ENCODE measurements around the gene UCP3. TPM values are rescaled to one million over a fixed set of nuclear protein-coding genes. Genes with fewer than 3 reads are reported as not detected.

Gene UCP3
- total and polyA plus RNA-seq, 7 donors: 0.23 to 2.8 (median 1.0) TPM; not detected in 1

Other genes with a start within 250 kb of the UCP3 start
- gene RAB6A, start 248.0 kb downstream of the UCP3 start, total RNA-seq: 100 to 1,000 TPM; 110 to 162 (median 140) TPM
- gene RAB6A, start 248.0 kb downstream of the UCP3 start, polyA plus RNA-seq: 100 to 1,000 TPM in 1 of 3 donors, 10 to 100 TPM in 2; 60.9 to 118 (median 92.5) TPM
- gene MRPL48, start 221.2 kb downstream of the UCP3 start, total RNA-seq: 10 to 100 TPM in 3 of 4 donors, 1 to 10 TPM in 1; 7.7 to 33.2 (median 19.8) TPM
- gene MRPL48, start 221.2 kb downstream of the UCP3 start, polyA plus RNA-seq: 10 to 100 TPM; 31.3 to 82.3 (median 60.7) TPM
- 10 to 100 TPM; 64.3 to 87.4 (median 75.8) TPM for gene COA4, start 132.2 kb downstream of the UCP3 start, total RNA-seq
- 100 to 1,000 TPM; 114 to 117 (median 117) TPM for gene COA4, start 132.2 kb downstream of the UCP3 start, polyA plus RNA-seq
- 10 to 100 TPM; 16.7 to 20.7 (median 19.6) TPM for gene PAAF1, start 132.1 kb downstream of the UCP3 start, total RNA-seq
- 10 to 100 TPM; 10.9 to 15.6 (median 12.3) TPM for gene PAAF1, start 132.1 kb downstream of the UCP3 start, polyA plus RNA-seq
- gene DNAJB13, start 58.1 kb downstream of the UCP3 start, total RNA-seq: under 1 TPM in 1 of 4 donors, not detected in 3; 0.27 TPM
- not detected for gene DNAJB13, start 58.1 kb downstream of the UCP3 start, polyA plus RNA-seq
- gene UCP2, start 26.2 kb downstream of the UCP3 start, total RNA-seq: 10 to 100 TPM; 23.8 to 38.8 (median 27.9) TPM
- 100 to 1,000 TPM in 1 of 3 donors, 10 to 100 TPM in 2; 37.2 to 117 (median 52.5) TPM for gene UCP2, start 26.2 kb downstream of the UCP3 start, polyA plus RNA-seq
- gene C2CD3, start 161.9 kb upstream of the UCP3 start, total RNA-seq: 10 to 100 TPM; 12.1 to 29.1 (median 19.7) TPM
- 10 to 100 TPM in 1 of 3 donors, 1 to 10 TPM in 2; 6.9 to 17.2 (median 7.2) TPM for gene C2CD3, start 161.9 kb upstream of the UCP3 start, polyA plus RNA-seq
- gene PPME1, start 162.2 kb upstream of the UCP3 start, total RNA-seq: 10 to 100 TPM; 17.7 to 21.9 (median 19.5) TPM
- gene PPME1, start 162.2 kb upstream of the UCP3 start, polyA plus RNA-seq: 10 to 100 TPM; 10.8 to 22.7 (median 18.7) TPM